GM21786 (cell line): ENCODE results near the gene PSG7.
"Not testable (repeated sequence)": the region's sequence is repeated elsewhere in the genome, so short reads cannot be mapped to it uniquely, and the experiment has no call there.

ENCODE experiments used
- ATAC-seq: cut with Tn5 transposase; IDR thresholded peaks from one replicate; pipeline ENCODE4 v1.9.1; 2021; ENCODE audit not compliant: unreplicated experiment

PSG7 gene

DNA sequence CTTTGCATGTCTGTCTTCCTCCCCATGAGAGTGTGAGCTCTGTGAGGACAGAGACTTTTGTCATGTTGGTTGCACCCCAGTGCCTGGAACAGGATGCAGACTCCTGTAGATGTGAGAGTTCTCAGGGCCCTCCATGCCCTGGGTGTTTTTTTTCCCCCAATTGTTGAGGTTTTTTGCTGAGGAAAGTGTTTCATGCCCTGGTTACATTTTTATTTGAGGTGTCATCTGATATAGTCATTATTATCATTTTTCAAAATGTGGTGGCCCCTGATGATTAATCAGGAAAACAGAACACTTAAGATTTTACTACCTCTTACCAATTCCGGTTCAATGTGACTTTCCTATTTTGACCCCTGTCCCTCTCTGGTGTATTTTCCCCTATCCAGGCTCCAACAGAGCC is 20.1 kb downstream of the PSG7 start:
- not testable (repeated sequence) for ATAC-seq

DNA sequence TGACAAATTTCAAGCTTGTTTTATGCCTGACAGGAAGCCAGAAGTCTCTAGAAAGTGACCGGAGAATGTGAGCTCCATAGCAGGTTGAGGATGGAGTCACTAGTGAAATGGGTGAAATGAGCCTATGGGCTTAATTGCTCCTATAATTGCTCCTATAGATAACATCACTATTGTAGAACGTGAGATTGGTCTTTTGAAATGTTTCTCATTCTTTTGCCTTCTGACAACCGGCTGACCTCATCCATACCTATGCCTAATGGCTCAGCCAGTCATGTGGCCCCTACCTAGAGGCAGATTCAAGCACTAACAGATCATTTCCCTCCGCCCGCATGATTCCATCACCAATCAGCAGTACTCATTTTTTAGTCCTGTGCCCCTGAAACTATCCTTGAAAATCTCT is 23.5 kb downstream of the PSG7 start:
- not testable (repeated sequence) for ATAC-seq

DNA sequence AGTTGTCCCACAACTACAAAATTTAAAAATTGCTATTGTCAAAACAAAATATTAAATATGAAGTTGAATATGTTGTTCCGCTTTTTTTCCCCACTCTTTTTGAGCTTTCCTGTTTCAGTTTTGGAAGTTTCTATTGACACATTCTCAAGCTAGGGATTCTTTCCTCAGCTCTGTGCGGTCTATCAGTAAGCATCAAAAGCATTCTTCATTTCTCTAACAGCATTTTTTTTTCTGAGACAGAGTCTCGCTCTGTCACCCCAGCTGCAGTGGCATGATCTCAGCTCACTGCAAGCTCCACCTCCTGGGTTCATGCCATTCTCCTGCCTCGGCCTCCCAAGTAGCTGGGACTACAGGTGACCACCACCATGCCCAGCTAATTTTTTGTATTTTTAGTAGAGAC is 24.1 kb downstream of the PSG7 start:
- ATAC-seq: not testable (repeated sequence)

DNA sequence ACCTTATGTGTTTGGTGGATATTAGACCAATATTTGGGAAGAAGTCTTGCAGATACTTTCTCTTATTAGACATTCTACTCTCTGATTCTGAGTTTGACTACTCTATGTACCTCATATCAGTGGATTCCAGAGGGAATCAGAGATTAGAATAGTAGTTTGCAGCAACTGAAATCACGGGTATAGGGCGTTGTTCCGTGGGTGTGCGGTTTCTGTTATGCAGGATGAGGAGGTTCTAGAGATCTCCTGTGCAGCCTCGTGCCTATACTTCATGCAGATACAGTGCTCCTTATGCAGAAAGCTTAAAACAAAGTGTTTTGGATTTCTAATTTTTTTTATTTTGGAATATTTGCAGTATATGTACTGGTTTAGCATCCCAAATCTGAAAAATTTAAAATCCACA is 25.3 kb downstream of the PSG7 start:
- not testable (repeated sequence) for ATAC-seq

DNA sequence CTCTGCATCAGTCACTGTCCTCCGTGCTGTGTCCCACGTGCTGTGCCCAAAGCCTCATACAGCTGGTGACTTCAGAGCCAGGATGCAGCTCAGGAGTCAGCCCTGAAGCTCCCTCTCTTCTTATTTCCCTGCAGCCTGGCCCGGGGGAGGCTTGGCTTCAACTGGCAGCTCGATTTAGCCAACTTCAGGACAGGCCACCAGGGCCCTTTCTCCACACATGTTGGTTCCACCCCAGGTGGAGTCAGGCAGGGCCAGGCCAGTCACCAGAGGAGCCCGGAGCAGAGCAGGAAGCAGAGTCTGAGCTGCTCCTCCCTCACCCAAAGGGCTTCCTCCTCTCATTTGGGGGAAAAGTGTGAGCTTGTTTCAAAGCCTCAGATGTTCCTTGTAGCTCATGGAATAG is 30.8 kb downstream of the PSG7 start:
- ATAC-seq: not testable (repeated sequence)

DNA sequence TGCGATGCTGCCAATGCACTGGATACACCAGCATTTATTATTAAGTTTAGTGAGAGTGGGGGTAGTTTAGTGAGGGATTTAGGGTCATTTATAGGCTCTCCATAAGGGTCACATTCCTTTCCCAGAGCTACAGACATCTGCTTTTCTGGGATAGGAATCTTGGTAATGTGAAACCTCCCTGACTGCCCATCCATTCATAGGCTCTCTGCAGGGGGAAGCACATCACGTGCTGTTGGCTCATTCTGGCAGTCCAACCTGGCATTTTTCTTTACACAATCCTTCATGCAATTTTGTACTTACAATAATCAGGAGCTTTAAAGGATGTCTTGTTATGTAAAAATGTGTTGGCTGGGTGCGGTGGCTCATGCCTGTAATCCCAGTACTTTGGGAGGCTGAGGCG is 36.4 kb downstream of the PSG7 start:
- not testable (repeated sequence) for ATAC-seq

DNA sequence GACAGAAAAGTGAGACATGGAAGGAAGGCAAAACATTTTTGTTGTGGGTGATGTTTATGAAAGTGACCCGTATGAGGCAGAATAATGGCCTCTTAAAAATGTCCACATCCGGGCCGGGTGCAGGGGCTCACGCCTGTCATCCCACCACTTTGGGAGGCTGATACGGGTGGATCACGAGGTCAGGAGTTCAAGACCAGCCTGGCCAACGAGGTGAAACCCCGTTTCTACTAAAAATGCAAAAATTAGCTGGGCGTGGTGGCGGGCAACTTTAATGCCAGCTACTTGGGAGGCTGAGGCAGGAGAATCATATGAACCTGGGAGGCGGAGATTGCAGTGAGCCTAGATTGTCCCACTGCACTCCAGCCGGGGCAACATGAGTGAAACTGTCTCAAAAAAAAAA is 37.3 kb downstream of the PSG7 start:
- ATAC-seq: not testable (repeated sequence)

DNA sequence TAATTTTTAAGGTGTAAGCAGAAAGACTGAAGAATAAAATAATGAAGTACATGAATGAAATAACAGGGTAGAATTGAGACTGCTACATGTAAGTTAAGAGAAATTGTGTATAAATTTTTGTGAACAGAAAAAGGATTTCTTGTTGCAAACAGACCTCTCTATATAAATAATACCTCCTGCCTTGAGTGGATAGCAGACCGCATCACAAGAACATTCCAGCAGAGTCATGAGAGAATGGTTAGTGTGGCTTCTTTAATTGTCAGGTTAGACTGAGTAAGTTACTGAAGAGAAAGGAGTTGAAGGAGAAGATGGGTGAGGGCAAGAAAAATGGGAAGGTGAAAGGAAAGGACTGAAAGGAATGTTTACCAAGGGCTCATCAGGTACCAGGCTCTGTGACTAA is 37.9 kb downstream of the PSG7 start:
- not testable (repeated sequence) for ATAC-seq

DNA sequence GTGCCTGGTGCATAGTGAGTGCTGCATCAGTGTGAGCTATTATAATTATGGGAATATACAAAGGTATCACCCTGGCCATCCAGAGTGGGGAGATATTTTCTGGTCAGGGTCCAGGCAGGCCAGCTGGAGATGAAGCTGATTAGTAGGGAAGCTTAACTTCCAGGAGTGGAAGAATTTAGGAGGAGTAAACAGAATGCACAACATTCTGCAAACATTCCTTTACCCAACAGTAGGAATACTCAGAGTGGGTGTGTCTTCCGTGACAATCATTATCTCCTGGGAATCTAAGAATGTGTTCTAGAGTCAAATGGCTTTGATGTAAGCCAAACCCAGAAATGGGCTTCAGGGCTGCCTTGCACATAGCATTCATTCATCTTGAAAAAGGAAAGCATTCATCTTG is 38.4 kb downstream of the PSG7 start:
- not testable (repeated sequence) for ATAC-seq

DNA sequence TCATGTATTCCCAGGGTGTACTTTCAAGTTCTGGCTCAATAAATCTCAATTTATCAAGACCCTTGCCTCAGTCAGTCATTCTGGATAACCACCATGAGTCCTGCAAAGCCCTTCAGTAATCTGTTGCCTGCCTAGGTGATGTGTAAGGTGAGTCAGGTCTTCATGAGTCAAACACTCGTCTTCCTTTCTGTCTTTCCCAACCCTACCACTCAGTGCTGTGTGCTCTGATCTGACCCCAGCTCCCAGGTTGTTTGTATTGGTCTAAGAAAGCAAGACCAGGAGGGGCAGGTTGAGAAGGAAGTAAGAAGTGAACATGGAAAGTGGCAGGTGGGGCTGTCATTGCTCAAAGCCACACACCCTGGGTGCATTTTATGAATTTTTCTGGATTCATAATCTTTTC is 39.3 kb downstream of the PSG7 start:
- not testable (repeated sequence) for ATAC-seq

DNA sequence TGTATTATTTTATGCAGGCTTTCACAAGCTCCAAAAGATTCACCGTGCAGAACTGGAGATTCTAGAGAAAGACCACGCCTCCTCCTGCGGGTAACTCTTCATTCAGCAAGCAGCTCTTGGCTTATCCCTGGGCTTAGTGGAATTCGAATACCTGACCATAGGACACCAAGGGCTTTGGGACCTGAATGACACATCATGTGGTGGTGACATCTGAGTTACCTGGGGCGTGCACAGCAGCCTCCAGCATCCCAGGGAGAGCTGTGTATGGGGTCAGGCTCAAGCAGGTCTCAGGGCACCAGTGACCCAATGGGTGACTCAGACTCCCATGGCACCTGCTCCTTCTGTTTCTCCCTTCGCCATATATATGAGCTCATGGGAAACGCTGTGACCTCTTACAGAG is 46.6 kb downstream of the PSG7 start:
- not testable (repeated sequence) for ATAC-seq

DNA sequence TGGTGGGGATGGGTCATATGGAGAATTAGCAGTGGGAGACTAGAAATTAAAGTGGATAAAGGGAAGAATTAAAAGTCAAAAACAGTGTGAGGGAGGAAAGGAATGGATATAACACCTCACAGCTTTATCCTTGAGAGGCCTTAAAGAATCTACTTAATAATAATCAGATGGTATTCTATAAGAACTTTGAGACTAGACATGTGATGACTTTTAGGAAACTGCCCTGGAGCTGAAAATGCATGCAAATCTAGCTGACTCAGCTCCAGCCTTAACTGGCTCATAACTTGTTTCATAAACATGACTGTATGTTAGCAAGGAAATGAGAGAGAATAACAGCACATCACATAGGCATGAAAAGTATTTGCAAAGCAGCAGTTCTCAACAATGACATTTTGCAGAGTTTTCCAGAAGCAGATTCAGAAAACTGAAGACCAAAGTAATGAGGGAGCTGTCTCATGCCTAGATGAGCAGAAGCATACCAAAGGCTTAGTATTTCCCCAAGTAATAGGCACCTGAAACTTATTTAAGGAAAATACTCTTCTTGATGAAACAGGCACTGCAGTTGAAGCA is 49.0 kb downstream of the PSG7 start:
- ATAC-seq: not testable (repeated sequence)

DNA sequence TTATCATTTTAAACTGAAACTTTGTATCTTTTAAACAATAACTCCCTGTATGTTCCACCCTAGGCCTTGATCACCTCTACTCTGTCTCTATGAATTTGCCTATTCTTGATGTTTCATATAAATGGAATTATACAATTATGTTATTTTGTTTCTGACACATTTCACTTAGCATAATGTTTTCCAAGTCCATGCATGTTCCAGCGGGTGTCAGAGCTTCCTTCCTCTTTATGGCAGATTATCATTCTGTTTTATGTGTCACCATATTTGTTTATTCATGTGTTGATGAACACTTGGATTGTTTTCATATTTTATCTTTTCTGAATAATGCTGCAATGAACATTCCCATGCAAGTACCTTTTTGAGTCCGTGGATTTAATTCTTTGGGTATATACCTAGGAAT is 54.3 kb downstream of the PSG7 start:
- ATAC-seq: not testable (repeated sequence)

DNA sequence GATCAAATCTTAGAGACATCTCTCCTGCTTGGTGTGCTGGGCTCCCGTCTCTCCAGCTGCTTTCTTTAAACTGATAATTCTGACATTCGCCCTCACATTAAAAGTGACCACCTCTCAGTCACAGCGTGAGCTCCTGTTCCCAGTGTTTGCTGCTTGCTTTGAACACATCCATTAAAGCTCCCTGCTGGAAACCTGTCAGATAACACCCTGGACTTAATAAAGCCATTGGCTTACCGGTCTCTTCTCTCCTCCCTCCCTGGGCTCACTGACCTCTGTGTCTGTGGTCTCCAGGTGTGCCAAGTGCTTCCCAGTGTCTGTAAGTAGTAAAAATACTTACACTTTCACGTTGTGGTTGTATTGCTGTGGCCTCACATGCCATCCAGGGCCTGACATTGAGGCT is 55.0 kb downstream of the PSG7 start:
- ATAC-seq: not testable (repeated sequence)

DNA sequence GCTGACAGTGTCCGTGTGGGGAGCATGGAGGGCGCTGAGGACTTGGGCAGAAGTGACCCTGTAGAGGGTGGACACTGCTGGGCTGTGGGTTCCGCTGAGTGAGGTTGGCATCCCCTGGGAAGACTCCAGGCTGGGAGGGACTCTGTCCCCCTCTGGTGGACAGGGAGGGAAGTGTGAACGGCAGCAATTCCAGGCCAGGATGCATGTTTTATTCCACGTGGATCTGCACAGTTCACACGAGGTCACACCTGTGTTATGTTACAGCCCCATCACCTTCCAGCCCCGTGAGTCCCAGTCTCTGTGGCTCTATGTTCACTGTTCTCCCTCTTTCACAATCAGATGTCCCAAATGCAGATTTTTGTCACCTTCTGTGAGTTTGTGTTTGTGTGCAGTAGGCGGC is 55.7 kb downstream of the PSG7 start:
- ATAC-seq: not testable (repeated sequence)

DNA sequence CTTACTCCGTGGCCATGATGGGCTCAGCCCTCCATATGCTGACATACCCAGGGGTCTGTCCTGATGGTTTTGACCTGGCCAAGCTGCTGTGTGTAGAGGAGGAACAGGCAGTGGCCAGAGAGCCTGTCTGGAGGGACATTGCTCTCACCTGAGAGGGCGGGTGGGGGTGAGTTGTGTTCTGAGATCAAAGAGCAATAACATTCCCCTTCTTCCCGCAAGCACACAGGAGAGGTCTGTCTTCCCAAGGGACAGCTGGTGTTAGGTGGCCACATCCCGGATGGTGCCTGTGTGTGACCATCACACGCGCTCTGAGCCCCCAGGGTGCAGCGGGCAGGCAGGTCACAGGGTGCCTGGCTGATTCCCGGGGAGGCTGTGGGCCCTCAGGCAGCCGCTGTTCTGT is 56.4 kb downstream of the PSG7 start:
- not testable (repeated sequence) for ATAC-seq

DNA sequence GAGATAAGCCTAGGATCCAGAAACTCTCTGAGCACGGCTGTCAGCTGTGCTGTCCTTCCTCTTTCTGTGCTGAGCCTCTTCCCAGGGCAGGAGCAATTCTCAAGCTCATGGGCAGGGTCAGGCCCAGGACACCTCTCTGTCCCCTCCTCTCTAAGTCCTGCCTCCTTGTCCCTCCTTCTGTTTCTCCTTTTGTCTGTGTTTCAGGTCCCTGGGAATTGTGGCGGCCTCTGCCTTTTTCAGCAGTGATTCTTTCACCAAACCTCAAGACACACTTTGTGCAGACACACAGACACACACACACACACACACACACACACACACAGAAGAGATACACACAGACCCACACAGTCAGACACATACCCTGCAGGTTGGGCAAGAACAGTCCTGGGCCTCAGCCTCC is 57.4 kb downstream of the PSG7 start, which contains the start of gene PSG1:
Gene PSG1, minus strand, starts transcription at position 101 of the 400 bp plus-strand sequence. CDS start 132 bp downstream, outside the sequence.
- ATAC-seq: no peak

DNA sequence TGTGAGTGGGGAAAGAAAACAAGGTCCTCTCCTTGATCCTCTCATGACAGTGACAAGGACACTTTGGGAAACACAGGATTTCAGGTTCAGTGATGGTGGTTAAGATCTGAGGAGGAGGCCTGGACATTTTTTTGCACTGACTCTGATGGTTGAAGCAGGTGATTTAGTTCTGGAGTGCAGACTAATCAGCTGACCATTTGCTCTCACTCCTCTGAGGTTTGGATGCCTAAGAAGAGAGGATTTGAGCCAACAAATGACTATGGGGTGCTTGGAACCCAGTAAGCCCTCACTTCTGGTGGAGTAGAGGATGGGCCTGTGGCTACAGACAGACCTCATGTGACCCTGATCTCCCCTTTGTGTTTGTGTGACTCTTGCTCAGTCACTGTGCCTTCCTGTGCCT is 60.4 kb downstream of the PSG7 start:
- not testable (repeated sequence) for ATAC-seq

DNA sequence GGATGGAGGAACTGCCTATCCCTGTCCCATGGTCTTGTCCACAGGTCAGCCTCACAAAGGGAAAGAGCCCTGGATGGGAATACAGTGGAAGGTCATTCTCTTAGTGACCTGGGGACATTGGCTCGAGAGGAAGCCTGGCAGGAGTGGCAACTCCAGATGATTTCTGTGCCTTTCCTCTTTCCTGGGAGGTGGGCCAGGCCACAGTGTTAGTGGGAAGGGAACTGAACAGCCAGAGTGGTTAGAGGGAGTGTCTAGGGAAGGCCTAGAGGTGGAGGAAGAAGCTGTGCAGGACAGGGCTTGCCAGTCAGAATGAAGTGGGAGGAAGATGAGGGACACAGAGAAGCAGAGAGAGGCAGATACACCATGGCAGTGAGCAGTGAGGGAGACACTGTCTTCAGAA is 61.1 kb downstream of the PSG7 start:
- not testable (repeated sequence) for ATAC-seq

DNA sequence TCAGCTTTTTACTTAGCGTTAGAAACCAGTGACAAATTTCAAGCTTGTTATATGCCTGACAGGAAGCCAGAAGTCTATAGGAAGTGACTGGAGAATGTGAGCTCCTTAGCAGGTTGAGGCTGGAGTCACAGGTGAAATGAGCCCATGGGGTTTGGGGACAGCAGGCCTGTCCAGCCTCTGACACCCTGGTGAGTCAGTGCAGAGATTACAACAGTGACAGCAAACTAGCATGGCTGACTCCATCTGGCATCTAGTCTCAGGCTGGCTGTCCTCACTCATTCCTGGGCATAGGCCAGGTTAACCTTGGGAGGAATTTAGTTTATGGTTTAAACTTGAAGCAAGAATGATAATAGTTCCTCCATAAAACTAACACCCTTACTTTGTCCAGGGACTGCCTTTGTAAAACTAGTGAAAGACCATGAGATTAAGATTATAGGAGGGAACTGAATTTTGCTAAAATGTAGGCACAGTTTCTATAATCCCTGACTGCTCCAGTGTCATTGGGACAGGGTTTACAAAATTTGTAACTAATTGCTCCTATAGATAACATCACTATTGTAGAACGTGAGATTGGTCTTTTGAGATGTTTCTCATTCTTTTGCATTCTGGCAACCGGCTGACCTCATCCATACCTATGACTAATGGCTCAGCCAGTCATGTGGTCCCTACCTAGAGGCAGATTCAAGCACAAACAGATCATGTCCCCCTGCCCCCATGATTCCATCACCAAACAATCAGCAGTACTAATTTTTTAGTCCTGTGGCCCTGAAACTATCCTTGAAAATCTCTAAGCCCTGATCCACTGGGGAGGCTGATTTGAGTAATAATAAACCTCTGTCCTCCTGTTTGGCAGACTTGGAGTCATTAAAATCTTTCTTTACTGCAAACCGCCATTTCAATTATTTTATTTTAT is 61.9 kb downstream of the PSG7 start:
- not testable (repeated sequence) for ATAC-seq

DNA sequence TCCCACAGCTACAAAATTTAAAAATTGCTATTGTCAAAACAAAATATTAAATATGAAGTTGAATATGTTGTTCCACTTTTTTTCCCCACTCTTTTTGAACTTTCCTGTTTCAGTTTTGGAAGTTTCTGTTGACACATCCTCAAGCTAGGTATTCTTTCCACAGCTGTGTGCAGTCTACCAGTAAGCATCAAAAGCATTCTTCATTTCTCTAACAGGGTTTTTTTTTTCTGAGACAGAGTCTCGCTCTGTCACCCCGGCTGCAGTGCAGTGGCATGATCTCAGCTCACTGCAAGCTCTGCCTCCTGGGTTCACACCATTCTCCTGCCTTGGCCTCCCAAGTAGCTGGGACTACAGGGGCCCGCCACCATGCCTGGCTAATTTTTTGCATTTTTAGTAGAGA is 62.9 kb downstream of the PSG7 start:
- ATAC-seq: not testable (repeated sequence)
